Neutrophil (primary cell): ENCODE results near the gene FAT2.
"Not testable (repeated sequence)": the region's sequence is repeated elsewhere in the genome, so short reads cannot be mapped to it uniquely, and the experiment has no call there.

Experiments used
- H3K27ac ChIP-seq: fragments of 200-600 bp; sonication (generic); 2 replicates; pipeline ENCODE4 v1.5.1; 2016; ENCODE audit warnings: mild to moderate bottlenecking, moderate library complexity
- H3K27me3 ChIP-seq: fragments of 200-600 bp; sonication (generic); 2 replicates; pipeline ENCODE4 v1.6.0; 2016; ENCODE audit warnings: mild to moderate bottlenecking
- H3K36me3 ChIP-seq: fragments of 200-600 bp; sonication (generic); 2 replicates; pipeline ENCODE4 v1.5.1; 2017
- H3K4me1 ChIP-seq, 2 experiments: fragments of 200-600 bp in 1 of 2; sonication (generic) in 1 of 2; 1 replicate in 1 of 2; 2 replicates in 1 of 2; pipeline versions ENCODE4 v1.5.1 to v1.6.1; 2013 to 2016; ENCODE audit warnings: low read depth in 1 of 2, low read length in 1 of 2, mild to moderate bottlenecking in 1 of 2, moderate library complexity in 1 of 2; ENCODE audit not compliant: control insufficient read depth in 1 of 2, insufficient read depth in 1 of 2
- H3K4me3 ChIP-seq, 2 experiments: fragments of 200-600 bp in 1 of 2; sonication (generic) in 1 of 2; 1 replicate in 1 of 2; 2 replicates in 1 of 2; pipeline ENCODE4 v1.5.1; 2013 to 2016; ENCODE audit warnings: low read depth in 1 of 2, low read length in 1 of 2, mild to moderate bottlenecking in 1 of 2, moderate library complexity in 1 of 2
- H3K9me3 ChIP-seq: fragments of 200-600 bp; sonication (generic); 2 replicates; pipeline ENCODE4 v1.5.1; 2016
- TF ChIP-seq, protein P1 (sequence below): fragments of 200-600 bp; sonication (generic); IDR thresholded peaks from 2 replicates; pipeline ENCODE4 v1.5.1; 2016; ENCODE audit warnings: antibody characterized with exemption

FAT2 gene

DNA sequence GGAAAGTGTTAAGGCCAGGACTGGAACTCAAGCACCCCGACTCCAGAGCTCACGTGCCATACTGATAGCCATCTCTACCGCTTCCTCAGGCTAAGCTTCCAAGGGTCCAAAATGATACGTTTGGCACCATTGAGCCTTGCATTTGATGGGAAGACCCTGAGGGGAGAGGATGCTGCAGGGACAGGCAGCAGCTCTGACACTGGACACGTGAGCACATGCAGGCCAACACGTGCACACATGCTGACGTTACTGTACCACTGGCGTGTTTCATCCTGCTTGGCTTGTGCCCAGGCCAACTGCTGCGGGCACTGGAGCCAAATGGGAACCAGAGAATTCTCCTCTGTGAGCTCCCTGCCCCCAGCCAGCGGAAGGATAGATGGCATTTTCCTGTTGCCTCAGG lies 5.2 kb downstream of the FAT2 start:
- H3K27me3 ChIP-seq = no peaks in the 10 kb centered on the region
- no peaks in the 10 kb centered on the region for H3K9me3 ChIP-seq
- no peak overlapping the region for H3K4me3 ChIP-seq
- TF ChIP-seq, protein P1, sequence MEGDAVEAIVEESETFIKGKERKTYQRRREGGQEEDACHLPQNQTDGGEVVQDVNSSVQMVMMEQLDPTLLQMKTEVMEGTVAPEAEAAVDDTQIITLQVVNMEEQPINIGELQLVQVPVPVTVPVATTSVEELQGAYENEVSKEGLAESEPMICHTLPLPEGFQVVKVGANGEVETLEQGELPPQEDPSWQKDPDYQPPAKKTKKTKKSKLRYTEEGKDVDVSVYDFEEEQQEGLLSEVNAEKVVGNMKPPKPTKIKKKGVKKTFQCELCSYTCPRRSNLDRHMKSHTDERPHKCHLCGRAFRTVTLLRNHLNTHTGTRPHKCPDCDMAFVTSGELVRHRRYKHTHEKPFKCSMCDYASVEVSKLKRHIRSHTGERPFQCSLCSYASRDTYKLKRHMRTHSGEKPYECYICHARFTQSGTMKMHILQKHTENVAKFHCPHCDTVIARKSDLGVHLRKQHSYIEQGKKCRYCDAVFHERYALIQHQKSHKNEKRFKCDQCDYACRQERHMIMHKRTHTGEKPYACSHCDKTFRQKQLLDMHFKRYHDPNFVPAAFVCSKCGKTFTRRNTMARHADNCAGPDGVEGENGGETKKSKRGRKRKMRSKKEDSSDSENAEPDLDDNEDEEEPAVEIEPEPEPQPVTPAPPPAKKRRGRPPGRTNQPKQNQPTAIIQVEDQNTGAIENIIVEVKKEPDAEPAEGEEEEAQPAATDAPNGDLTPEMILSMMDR = no peak
- H3K27ac ChIP-seq = no peak overlapping the region
- H3K36me3 ChIP-seq = no peaks in the 10 kb centered on the region
- no peaks in the 10 kb centered on the region for H3K4me1 ChIP-seq

DNA sequence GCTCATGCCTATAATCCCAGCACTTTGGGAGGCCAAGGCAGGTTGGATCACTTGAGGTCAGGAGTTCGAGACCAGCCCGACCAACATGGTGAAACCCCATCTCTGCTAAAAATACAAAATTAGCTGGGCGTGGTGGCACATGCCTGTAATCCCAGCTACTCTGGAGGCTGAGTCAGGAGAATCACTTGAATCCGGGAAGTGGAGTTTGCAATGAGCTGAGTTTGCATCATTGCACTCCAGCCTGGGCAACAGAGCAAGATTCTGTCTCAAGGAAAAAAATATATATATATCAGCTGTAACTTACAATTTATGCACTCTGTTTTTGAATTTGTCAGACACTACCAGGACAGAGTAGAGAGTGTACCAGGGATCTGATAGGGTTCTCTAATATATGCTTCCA lies 5.8 kb downstream of the FAT2 start:
- H3K27me3 ChIP-seq, H3K36me3 ChIP-seq, H3K4me1 ChIP-seq, H3K27ac ChIP-seq, H3K4me3 ChIP-seq, H3K9me3 ChIP-seq: not testable (repeated sequence)

DNA sequence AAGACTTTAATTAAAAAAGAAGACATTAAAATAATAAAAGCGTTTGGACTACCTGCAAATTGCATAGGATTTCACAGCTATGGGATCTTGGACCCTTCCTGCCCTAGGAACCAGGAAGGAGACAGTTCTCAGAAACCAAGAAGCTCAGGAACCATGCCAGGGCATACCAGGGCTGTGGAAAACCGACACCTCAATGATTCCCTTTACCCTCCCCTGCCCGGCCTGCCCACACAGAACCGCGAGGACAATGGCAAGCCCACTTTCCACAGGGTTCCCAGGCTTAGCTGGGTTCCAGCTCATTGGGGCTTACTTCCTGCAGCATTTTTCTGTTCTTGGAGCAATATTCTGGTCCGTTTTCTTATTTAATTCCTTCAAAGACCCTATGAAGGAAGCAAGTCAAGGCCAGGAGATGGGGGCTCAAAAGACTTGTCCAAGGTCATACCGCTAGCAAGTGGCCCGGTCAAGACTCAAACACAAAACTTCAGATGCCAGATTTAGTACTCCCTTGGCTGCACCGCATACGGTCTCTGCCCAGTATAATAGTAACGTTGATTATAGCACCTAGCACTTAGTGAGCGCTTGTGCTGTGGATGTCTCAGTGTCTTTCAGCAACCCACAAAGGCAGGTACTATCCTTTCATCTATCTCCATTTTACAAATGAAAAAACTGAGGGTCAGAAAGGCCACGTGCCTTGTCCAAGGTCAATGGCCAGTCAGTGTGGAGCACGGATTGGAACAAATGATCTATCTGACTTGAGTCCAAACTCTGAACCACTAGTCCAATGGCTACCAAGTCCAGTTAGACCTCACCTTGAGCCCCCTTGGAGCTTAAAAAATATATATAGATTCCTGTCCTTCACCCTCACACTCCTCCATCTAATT lies 6.8 kb downstream of the FAT2 start:
- no peaks in the 10 kb centered on the region for H3K36me3 ChIP-seq
- H3K4me3 ChIP-seq = no peak overlapping the region
- no peak overlapping the region for H3K27ac ChIP-seq
- TF ChIP-seq, protein P1 = no peak
- no peaks in the 10 kb centered on the region for H3K9me3 ChIP-seq
- no peaks in the 10 kb centered on the region for H3K27me3 ChIP-seq
- H3K4me1 ChIP-seq = no peaks in the 10 kb centered on the region

DNA sequence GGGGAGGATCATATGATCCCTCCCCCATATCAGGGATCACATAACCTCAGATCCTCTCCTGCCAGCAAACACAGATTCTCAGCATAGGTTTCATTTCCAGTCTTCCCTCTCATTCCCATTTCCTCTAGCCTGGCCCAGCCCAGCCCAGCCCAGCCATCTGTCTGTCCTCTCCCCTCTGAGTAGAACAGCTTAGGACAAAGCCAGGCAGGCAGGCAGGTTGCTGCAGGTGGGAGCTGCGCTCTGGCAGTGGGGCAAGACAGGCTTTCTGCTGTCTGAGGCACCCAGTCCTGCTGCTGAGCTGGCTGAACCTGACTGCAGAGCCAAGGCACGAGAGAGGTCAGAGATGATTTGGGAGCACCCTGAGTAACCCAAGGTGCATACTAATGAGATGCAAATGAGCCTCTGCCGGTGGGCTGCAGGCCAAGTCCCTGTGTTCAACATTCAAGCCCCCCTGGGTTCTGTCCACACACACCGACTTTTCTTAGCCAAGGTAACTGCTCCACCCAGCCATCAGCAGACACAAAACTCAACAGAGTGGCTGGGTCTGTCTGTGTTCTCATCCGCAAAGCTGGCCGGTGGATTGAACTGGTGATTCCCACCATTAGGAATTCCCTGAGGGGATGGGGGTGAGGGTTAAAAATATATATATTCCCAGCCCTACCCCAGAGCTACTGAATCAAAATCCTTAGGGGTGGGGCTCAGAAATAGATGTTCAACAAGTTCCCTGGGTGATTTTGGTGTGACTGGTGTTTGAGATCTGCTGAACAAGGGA lies 9.1 kb downstream of the FAT2 start:
- Histone ChIP-seq H3K27me3 (no peaks in the 10 kb centered on the region), H3K27ac (no peak overlapping the region), H3K4me1 (peaks cover 20% of the 10 kb centered on the region in 2 experiments), H3K4me3 (no peak overlapping the region), H3K36me3 (no peaks in the 10 kb centered on the region), H3K9me3 (no peaks in the 10 kb centered on the region)
- TF ChIP-seq, protein P1 = no peak

DNA sequence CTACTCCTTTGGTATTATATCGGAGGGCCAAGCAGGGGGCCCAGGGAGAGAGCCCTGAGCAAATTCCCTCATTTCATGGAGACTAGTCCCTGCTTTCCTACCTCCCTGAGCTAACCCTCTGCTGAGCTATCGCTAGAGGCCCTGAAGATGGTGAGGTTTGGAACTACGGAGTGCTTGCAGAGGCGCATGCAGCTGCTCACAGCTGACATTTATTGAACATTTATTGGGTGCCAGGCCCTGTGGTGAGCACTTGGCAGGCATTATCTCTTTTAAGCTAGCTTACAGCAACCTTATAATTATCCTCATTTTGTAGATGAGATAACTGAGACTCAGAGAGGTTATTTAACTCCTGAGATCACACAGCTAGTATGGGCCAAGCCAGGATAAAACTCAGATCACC lies 9.8 kb downstream of the FAT2 start:
- Histone ChIP-seq H3K27ac (no peak overlapping the region), H3K4me1 (peaks cover 26 to 27% of the 10 kb centered on the region in 2 experiments), H3K4me3 (no peak overlapping the region), H3K27me3 (no peaks in the 10 kb centered on the region), H3K9me3 (no peaks in the 10 kb centered on the region), H3K36me3 (no peaks in the 10 kb centered on the region)
- TF ChIP-seq, protein P1 = no peak

DNA sequence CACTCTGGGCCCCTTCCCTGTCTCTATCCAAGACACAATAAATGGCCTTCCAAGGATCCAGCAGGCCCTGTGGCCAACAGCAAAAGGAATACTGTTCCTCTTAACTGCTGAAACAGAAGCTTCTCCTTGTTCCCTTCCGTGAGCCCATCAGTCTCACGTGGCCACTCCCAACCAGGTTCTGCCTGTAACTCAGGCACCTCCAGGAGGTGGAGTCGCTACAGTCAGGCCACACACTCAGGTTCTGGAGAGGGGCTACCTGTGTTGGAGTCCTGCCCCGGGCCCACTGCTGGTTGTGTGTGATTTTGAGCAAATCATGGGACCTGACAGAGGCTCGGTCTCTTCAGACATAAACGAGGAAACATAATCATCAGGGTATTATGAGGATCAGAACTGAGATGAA lies 10.3 kb downstream of the FAT2 start:
- no peaks in the 10 kb centered on the region for H3K27me3 ChIP-seq

More for the DNA sequence above, 10.3 kb downstream of the FAT2 start:
- H3K27ac ChIP-seq = no peak overlapping the region
- no peaks in the 10 kb centered on the region for H3K36me3 ChIP-seq
- no peak overlapping the region for H3K4me3 ChIP-seq
- H3K9me3 ChIP-seq = no peaks in the 10 kb centered on the region
- TF ChIP-seq, protein P1 = no peak
- H3K4me1 ChIP-seq = peaks cover 30 to 31% of the 10 kb centered on the region in 2 experiments
